Activated CD4-positive, alpha-beta T cell treated with anti-CD3 and anti-CD28 coated beads for 1 hour (primary cell): Measurements from ENCODE around the gene SPPL3.
"Not testable (repeated sequence)": the region's sequence is repeated elsewhere in the genome, so short reads cannot be mapped to it uniquely, and the experiment has no call there.

ENCODE experiments used
- DNase-seq: peaks from one replicate; pipeline ENCODE4 v3.0.0-alpha.2; 2020

Gene SPPL3

DNA sequence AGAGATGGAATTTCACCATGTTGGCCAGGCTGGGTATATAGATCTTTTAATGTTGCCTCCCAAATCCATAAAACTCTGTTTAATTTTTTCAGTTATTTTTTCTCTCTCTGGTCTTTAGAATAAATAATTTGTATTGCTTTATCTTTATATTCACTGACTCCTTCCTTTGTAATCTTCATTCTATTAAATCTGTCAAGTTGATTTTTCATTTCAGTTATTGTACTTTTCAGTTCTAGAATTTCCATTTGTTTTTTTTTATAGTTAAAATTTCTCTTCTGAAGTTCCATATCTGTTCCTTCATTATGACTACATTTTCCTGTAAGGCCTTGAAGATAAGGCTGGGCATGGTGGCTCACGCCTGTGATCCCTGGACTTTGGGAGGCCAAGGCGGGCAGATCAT, 13.6 kb upstream of the SPPL3 start:
- DNase-seq: no peak

DNA sequence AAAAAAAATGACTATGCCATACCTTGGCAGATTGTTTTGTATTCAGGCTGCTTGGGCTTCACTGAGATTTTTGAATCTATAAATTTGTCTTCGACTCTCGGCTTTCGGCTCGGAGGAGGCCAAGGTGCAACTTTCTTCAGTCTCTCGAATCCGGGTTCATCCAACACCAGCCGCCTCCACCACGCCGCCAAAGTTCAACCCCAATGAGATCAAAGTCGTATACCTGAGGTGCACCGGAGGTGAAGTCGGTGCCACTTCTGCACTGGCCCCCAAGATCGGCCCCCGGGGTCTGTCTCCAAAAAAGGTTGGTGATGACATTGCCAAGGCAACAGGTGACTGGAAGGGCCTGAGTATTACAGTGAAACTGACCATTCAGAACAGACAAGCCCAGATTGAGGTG, 12.4 kb upstream of the SPPL3 start:
- DNase-seq: no peak

DNA sequence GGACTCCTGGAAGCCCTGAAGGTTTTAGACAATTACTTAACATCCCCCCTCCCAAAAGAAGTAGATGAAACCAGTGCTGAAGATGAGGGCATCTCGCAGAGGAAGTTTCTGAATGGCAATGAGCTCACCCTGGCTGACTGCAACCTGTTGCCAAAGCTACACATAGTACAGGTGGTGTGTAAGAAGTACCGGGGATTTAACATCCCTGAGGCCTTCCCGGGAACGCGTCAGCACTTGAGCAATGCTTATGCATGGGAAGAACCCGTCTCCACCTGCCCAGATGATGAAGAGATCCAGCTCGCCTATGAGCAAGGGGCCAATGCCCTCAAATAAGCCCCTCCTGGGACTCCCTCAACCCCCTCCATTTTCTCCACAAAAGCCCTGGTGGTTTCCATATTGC, 10.6 kb upstream of the SPPL3 start:
- DNase-seq: no peak

DNA sequence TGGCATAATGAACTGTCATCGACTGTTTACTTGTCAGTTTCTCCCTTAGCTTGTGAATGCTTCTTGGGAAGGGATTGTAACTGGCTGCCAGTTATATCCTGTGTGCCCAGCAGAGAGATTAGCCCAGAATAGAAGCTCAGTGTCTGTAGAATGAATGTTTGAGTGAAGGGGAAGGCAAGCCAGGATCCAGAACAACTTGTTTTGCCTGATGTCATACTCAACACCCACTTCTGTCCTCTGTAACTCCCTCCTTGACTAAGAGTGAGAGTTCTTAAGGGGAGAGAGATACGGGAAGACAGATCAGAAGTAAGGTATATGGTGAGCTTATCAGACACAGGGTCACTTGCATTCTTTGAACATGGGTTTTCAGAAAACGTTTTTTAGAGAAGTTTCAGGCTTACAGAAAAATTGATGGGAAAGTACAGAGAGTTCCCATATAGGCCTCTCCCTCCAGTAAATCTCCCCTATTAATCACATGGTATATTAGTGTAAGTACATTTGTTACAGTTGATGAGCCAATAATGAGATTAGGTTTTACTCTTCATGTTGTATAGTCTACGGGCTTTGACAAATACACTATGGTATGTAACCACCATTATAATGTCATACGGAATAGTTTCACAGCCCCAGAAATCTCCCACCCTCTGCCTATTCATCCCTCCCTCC, 5.6 kb upstream of the SPPL3 start:
- no peak for DNase-seq

DNA sequence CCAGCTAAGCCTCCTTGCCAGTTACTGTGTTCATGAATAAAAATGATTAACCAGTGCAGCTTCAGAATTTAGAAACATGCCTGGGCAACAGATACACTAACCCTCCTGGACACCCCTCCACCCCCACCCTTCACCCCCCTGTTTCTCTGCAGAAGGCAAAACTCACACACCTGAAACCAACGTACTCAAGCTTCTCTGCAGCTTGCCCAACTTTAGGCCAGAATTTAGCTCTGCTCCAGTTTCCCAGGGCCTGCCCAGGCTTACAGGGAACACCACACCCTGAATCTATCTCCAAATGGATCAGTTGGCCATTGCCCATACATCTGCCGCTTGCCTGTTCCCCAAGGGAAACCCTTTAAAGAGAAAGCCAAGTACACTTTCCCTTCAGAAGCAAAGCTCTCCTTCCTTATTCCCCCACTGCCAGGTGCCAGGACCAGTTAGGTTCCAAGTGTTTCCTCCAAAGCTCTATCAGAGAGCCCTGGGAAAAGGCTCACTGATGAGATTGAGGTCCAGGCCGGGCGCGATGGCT, 1.8 kb upstream of the SPPL3 start:
- no peak for DNase-seq

- peak; percentile 35 for DNase-seq
Measured at GRCh38 chr12:120903412-120904196, 554 bp downstream of the SPPL3 start.

GRCh38 chr12:120902846-120903411, 1.2 kb downstream of the SPPL3 start:
- DNase-seq: no peak

DNA sequence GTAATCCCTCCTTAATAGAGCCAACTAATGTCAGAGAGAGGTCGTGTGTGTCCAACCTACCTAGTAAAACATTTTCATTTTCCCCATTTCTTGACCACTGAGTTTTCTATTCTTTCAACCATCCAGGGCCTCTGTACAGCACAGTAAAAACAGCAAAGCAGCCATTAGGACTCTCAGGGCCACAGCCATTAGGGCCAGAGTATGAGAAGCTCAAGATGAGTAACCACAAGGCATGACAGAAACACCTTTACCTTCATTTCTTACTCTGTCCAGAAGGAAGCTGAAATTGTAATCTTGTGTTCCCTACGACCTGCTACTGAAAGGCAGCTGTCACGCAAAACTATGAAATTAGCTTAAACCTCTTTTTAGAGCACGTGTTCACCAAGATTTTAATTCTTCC, 2.3 kb downstream of the SPPL3 start:
- DNase-seq: no peak

DNA sequence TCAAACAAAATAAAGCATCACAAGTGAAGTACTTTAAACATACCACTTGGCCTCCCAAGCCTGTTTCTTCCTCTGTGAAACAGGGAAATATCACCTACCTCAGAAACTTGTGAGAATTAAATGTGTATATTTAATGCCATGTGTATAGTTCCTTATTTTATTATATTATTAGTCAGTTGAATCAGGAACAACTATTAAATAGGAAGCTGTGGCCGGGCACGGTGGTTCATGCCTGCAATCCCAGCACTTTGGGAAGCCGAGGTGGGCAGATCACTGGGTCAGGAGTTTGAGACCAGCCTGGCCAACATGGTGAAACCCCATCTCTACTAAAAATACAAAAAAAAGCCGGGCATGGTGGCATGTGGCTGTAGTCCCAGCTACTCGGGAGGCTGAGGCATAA, 3.1 kb downstream of the SPPL3 start:
- DNase-seq: not testable (repeated sequence)

GRCh38 chr12:120895532-120895931, 8.6 kb downstream of the SPPL3 start:
- DNase-seq: no peak

- DNase-seq: no peak
Measured at GRCh38 chr12:120892265-120892664, 11.9 kb downstream of the SPPL3 start.

GRCh38 chr12:120890963-120891362, 13.2 kb downstream of the SPPL3 start:
- no peak for DNase-seq

- no peak for DNase-seq
Measured at GRCh38 chr12:120887253-120888043, 16.7 kb downstream of the SPPL3 start.

GRCh38 chr12:120886199-120887018, 17.7 kb downstream of the SPPL3 start:
- no peak for DNase-seq

GRCh38 chr12:120885521-120885920, 18.6 kb downstream of the SPPL3 start:
- no peak for DNase-seq

GRCh38 chr12:120884644-120885043, 19.5 kb downstream of the SPPL3 start:
- DNase-seq: no peak

DNA sequence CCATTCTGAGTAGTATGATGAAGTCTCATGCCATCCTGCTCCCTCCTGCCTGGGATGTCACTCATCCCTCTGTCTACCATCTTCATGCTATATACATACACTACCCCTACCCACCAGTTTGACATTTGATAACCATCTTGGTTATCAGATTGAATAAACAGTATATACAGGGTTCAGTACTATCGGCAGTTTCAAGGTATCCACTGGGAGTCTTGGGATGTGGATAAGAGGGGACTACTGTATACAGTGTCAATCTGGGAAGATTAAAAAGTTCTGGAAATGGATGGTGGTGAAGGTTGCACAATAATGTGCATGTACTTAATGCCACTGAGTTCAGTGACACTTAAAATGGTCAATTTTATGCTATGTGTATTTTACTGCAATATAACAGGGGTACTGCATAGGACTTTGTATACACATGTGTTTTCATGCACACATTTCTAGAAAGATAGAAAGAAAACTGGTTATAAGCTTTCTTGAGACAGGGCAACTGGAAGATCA, 22.1 kb downstream of the SPPL3 start:
- no peak for DNase-seq

DNA sequence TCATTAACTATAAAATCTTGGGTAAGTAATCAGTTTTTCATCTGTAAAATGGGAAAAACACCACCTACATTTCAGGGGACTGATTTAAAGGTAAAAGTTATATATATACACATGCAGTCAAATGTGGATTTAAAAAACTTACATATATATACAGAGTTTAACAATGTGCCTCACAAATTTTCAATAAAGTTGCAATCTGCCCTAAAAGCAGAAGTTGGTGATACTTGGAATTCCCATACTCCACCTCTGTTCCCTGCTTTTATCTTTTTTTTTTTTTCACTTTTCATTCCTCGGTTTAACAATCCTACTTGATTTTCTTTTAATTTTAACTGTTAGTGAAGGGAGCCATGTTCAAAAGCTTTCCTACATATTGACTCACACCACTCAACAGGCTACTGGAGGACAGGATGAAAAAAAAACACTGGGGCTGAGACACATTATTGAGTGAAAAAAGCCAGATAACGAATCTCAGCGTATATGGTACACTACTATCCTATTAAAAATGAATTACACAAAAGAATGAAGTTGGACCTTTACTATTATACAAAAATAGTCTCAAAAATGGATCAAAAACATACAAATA, 24.3 kb downstream of the SPPL3 start:
- no peak for DNase-seq

- no peak for DNase-seq
Measured at GRCh38 chr12:120879102-120879501, 25.1 kb downstream of the SPPL3 start.

GRCh38 chr12:120874547-120875245, 29.5 kb downstream of the SPPL3 start:
- DNase-seq: no peak

DNA sequence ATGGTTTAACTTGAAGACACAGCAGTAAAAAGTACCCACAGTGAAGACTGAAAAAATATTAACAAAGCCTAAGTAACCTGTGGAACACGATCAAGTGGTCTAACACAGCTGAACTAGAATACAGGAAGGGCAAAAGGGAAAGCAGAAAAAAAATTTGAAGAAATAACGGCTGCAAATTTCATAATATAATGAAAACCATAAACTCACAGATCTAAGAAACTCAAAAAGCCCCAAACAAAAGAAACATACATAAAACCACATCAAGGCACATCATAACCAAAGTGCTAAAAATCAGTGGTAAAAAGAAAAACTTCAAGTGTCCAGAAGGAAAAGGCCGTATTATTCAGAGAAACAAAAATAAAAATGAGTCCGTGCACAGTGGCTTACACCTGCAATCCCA, 30.9 kb downstream of the SPPL3 start:
- no peak for DNase-seq
